H1 (cell line): ENCODE measurements around the gene LRRC2. TPM values are rescaled to one million over a fixed set of nuclear protein-coding genes. Genes with fewer than 3 reads are reported as not detected.

Source experiments
- BACH1 ChIP-seq: IDR thresholded peaks from 2 replicates; pipeline ENCODE4 v1.6.1; 2012; ENCODE audit warnings: low read length, improper control_type of control experiment
- CBX5 ChIP-seq: fragments of 300-800, 300-1000 bp; sonication (generic); IDR thresholded peaks from 2 replicates; pipeline ENCODE4 v1.7.1; 2016; ENCODE audit warnings: antibody characterized with exemption, low read length, low read depth
- CBX8 ChIP-seq: fragments of 300-800, 300-1000 bp; sonication (generic); IDR thresholded peaks from 2 replicates; pipeline ENCODE4 v1.7.1; 2016; ENCODE audit warnings: low read depth, low read length, borderline replicate concordance
- PHF8 ChIP-seq: fragments of 200-600 bp; sonication (generic); conservative IDR thresholded peaks from 2 replicates; pipeline ENCODE4 v1.7.1; 2012; ENCODE audit warnings: low read depth, mild to moderate bottlenecking, inconsistent platforms, low read length, moderate library complexity
- POLR2A ChIP-seq, 2 experiments: IDR thresholded peaks; 1 replicate in 1 of 2; 2 replicates in 1 of 2; pipeline ENCODE4 v1.6.1; 2011; ENCODE audit warnings: low read depth in 2 of 2, low read length in 2 of 2, mild to moderate bottlenecking in 2 of 2; ENCODE audit errors: control extremely low read depth in 1 of 2
- POU5F1 ChIP-seq: IDR thresholded peaks from 2 replicates; pipeline ENCODE4 v1.6.1; 2011; ENCODE audit warnings: low read depth, mild to moderate bottlenecking, low read length, moderate library complexity
- SIRT6 ChIP-seq: IDR thresholded peaks from one replicate; pipeline ENCODE4 v1.7.1; 2012; ENCODE audit warnings: low read length, inconsistent platforms
- SP1 ChIP-seq: IDR thresholded peaks from 2 replicates; pipeline ENCODE4 v1.6.1; 2011; ENCODE audit warnings: low read depth, low read length
- SP4 ChIP-seq: IDR thresholded peaks from 2 replicates; pipeline ENCODE4 v1.6.1; 2012; ENCODE audit warnings: low read length, inconsistent platforms
- polyA plus RNA-seq, 7 experiments: library from polyadenylated mRNA; depleted of rRNA in 3 of 7; stranded (reverse) in 5 of 7; unstranded in 2 of 7; fragments of >200 nt in 5 of 7; fragments of 200-250 nt in 2 of 7; gene quantifications; 1 replicate in 5 of 7; 2 replicates in 1 of 7; 4 replicates in 1 of 7; pipeline versions ENCODE4 v1.2.1 to v1.2.3, GENCODE V29; 2011 to 2013; ENCODE audit warnings: missing spikeins in 2 of 7, mixed read lengths in 2 of 7
- total RNA-seq: library from RNA; stranded (reverse); fragmentation: NEBNext Ultra II Directional; extraction: Animal tissue kit (Norgen Biotek cat#: 25700); gene quantifications from 2 replicates; pipeline ENCODE4 v1.2.1, GENCODE V29; 2021
- TF ChIP-seq, protein P1 (sequence below): fragments of 300-600 bp; sonication (generic); IDR thresholded peaks from 2 replicates; pipeline ENCODE4 v1.7.1; 2012; ENCODE audit warnings: low read length, moderate library complexity, mild to moderate bottlenecking, inconsistent platforms; ENCODE audit not compliant: insufficient replicate concordance

LRRC2 gene
- total and polyA plus RNA-seq, 2 of the 8 experiments (the other 6 are each of a cell fraction or from before 2014, with no cell fraction given), result 1.4 to 6.4 TPM

- TF ChIP-seq, protein P1, sequence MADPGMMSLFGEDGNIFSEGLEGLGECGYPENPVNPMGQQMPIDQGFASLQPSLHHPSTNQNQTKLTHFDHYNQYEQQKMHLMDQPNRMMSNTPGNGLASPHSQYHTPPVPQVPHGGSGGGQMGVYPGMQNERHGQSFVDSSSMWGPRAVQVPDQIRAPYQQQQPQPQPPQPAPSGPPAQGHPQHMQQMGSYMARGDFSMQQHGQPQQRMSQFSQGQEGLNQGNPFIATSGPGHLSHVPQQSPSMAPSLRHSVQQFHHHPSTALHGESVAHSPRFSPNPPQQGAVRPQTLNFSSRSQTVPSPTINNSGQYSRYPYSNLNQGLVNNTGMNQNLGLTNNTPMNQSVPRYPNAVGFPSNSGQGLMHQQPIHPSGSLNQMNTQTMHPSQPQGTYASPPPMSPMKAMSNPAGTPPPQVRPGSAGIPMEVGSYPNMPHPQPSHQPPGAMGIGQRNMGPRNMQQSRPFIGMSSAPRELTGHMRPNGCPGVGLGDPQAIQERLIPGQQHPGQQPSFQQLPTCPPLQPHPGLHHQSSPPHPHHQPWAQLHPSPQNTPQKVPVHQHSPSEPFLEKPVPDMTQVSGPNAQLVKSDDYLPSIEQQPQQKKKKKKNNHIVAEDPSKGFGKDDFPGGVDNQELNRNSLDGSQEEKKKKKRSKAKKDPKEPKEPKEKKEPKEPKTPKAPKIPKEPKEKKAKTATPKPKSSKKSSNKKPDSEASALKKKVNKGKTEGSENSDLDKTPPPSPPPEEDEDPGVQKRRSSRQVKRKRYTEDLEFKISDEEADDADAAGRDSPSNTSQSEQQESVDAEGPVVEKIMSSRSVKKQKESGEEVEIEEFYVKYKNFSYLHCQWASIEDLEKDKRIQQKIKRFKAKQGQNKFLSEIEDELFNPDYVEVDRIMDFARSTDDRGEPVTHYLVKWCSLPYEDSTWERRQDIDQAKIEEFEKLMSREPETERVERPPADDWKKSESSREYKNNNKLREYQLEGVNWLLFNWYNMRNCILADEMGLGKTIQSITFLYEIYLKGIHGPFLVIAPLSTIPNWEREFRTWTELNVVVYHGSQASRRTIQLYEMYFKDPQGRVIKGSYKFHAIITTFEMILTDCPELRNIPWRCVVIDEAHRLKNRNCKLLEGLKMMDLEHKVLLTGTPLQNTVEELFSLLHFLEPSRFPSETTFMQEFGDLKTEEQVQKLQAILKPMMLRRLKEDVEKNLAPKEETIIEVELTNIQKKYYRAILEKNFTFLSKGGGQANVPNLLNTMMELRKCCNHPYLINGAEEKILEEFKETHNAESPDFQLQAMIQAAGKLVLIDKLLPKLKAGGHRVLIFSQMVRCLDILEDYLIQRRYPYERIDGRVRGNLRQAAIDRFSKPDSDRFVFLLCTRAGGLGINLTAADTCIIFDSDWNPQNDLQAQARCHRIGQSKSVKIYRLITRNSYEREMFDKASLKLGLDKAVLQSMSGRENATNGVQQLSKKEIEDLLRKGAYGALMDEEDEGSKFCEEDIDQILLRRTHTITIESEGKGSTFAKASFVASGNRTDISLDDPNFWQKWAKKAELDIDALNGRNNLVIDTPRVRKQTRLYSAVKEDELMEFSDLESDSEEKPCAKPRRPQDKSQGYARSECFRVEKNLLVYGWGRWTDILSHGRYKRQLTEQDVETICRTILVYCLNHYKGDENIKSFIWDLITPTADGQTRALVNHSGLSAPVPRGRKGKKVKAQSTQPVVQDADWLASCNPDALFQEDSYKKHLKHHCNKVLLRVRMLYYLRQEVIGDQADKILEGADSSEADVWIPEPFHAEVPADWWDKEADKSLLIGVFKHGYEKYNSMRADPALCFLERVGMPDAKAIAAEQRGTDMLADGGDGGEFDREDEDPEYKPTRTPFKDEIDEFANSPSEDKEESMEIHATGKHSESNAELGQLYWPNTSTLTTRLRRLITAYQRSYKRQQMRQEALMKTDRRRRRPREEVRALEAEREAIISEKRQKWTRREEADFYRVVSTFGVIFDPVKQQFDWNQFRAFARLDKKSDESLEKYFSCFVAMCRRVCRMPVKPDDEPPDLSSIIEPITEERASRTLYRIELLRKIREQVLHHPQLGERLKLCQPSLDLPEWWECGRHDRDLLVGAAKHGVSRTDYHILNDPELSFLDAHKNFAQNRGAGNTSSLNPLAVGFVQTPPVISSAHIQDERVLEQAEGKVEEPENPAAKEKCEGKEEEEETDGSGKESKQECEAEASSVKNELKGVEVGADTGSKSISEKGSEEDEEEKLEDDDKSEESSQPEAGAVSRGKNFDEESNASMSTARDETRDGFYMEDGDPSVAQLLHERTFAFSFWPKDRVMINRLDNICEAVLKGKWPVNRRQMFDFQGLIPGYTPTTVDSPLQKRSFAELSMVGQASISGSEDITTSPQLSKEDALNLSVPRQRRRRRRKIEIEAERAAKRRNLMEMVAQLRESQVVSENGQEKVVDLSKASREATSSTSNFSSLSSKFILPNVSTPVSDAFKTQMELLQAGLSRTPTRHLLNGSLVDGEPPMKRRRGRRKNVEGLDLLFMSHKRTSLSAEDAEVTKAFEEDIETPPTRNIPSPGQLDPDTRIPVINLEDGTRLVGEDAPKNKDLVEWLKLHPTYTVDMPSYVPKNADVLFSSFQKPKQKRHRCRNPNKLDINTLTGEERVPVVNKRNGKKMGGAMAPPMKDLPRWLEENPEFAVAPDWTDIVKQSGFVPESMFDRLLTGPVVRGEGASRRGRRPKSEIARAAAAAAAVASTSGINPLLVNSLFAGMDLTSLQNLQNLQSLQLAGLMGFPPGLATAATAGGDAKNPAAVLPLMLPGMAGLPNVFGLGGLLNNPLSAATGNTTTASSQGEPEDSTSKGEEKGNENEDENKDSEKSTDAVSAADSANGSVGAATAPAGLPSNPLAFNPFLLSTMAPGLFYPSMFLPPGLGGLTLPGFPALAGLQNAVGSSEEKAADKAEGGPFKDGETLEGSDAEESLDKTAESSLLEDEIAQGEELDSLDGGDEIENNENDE, result no peak
- TF ChIP-seq CBX8, result no peak
- no peak for TF ChIP-seq POU5F1
- TF ChIP-seq SP4, result no peak
- no peak for TF ChIP-seq SP1
- no peak for TF ChIP-seq SIRT6
- no peak for TF ChIP-seq BACH1
- no peak for TF ChIP-seq POLR2A (IDR thresholded peaks at IDR 0.05; ENCODE audit: control extremely low read depth in 1 of 2, low read depth in 2 of 2, low read length in 2 of 2)
- no peak for TF ChIP-seq CBX5
- TF ChIP-seq PHF8, result no peak
Measured at GRCh38 chr3:46508850-46509591, 57.1 kb downstream of the LRRC2 start (continued).
